ENCODE data around the gene SPDEF. TPM values are rescaled to one million over a fixed set of nuclear protein-coding genes. Genes with fewer than 3 reads are reported as not detected.

The SPDEF gene
- total RNA-seq, 2 donors from 2014 or later = 0.23 to 0.35 TPM

DNA sequence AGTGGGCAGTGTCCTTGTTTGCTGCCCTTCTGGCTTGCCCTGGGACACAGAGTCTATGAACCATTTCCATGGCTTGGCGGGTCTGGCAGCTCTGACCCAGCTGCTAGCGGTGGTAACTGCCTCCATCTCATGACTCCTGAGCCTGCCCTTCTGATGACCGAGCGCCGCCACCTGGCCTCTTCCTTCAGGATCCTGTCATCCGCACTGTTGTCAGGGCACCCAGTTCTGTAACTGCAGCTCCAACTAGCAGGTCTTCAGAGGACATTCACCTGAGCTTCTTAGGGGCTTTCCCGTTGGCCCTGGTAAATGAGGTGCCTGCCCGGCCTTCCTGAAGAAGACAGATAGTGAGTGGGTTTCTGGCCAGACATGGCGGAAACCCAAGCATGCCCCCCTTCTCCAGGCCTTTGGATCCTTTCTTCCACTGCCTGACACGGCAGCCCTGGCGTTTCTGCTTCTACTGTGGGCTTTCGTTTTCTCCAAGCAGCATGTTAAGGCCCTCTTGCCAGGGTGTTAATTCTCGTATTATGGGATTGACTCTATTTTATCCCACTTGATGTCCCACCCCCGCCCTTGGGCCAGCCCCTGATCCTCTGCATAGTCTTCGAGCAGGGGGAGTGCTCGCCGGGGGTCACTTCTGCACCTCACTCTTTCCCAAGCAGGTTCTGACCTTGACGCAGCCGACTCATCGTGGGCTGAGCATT, 65.6 kb downstream of the SPDEF start:
- peaks cover 7% of the 10 kb centered on the region for H3K27me3 Mint-ChIP-seq
- no peaks in the 10 kb centered on the region for H3K36me3 Mint-ChIP-seq (ENCODE audit: low read depth)
- no peak overlapping the region for H3K4me3 Mint-ChIP-seq
- peaks cover 13% of the 10 kb centered on the region for H3K4me1 Mint-ChIP-seq
- H3K27ac Mint-ChIP-seq = no peak overlapping the region
- ATAC-seq (no peak), DNase-seq (no peak)
- H3K9me3 ChIP-seq (ENCODE audit: control insufficient read depth, low read length, poor library complexity, severe bottlenecking) = no peaks in the 10 kb centered on the region

DNA sequence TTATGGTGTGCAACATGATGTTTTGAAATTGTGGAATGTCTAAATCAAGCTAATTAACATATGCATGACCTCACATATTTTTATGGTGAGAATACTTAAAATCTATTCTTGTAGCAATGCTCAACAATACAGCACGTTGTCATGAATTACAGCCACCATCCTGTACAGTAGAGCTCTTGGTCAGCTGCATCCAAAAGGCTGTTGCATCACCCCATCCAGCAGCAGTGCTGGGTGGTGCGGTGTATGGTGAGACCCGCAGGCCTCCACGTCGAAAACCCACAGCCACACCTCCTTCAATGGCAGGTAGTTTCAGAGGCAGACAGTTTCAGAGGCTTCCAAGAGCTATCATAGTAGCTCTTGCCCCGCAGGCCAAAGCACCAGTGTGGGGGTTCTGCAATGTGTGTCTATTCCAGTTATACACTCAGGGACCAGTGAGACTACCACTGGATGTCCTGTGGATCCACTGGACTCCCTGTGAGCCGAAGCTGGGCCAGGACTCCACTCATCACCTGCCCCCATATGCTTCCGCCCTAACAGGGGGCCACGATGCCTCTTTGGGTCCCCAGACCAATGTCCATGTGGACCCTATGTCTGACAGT, 66.8 kb downstream of the SPDEF start:
- Mint-ChIP-seq H3K27ac (no peak overlapping the region), H3K4me1 (peaks cover 25% of the 10 kb centered on the region), H3K36me3 (ENCODE audit: low read depth) (no peaks in the 10 kb centered on the region), H3K4me3 (no peak overlapping the region), H3K27me3 (no peaks in the 10 kb centered on the region)
- ATAC-seq = no peak
- H3K9me3 ChIP-seq (ENCODE audit: control insufficient read depth, low read length, poor library complexity, severe bottlenecking) = no peaks in the 10 kb centered on the region
- DNase-seq = no peak

Other genes with a start within 250 kb of the SPDEF start
- 10 to 100 TPM; 21.1 to 23.2 TPM for gene NUDT3, start 163.7 kb downstream of the SPDEF start, total RNA-seq
- 1,000 to 10,000 TPM; 2,447 to 2,547 TPM for gene RPS10, start 130.3 kb downstream of the SPDEF start, total RNA-seq
- gene PACSIN1, start 90.3 kb downstream of the SPDEF start, total RNA-seq = under 1 TPM; 0.40 to 0.50 TPM
- 10 to 100 TPM; 55.9 to 64.4 TPM for gene ILRUN, start 140.4 kb upstream of the SPDEF start, total RNA-seq
- gene SNRPC, start 201.2 kb upstream of the SPDEF start, total RNA-seq = 10 to 100 TPM; 44.2 to 52.1 TPM
- 10 to 100 TPM; 10.5 to 16.3 TPM for gene BLTP3A, start 235.8 kb upstream of the SPDEF start, total RNA-seq

All from T-helper 17 cell (primary cell).